HG02642 (cell line): ENCODE results near the gene NPIPB6.

Experiments
- ATAC-seq: cut with Tn5 transposase; IDR thresholded peaks from one replicate; pipeline ENCODE4 v1.9.1; 2021; ENCODE audit warnings: mild to moderate bottlenecking; ENCODE audit not compliant: unreplicated experiment, poor library complexity

NPIPB6 gene

DNA sequence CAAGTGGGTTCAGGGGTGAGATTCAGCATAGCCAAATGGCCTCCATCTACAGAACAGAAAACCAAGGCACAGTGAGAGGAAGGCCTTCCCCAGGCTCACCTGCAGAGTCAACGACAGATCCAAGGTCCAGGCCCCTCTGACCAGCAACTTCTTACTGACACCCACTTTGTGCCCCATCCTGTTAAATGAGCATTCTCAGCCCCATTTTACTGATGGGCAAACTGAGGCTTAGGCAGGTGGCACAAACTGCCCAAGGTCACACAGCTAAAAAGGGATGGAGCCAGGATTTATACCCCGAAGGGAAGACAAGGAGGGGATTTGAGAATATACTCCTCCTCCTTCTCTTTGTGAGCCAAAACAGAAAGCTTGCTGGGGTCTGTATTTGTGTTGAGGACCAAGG is 61.7 kb downstream of the NPIPB6 start:
- no peak for ATAC-seq

GRCh38 chr16:28301154-28301553 is 62.2 kb downstream of the NPIPB6 start:
- no peak for ATAC-seq

DNA sequence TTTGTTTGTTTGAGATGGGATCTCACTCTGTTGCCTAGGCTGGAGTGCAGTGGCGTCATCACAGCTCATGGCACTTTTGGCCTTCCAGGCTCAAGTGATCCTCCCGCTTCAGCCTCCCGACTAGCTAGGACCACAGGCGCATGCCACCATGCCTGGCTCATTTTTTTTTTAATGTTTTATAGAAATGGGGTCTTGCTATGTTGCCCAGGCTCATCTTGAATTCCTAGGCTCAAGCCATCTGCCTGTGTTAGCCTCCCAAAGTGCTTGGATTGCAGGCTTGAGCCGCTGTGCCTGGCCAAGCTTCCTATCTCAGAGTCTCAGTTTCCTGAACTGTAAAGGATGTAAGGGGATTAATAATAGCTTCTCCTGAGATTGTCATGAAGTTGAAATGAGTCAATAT is 63.0 kb downstream of the NPIPB6 start:
- ATAC-seq = no peak

GRCh38 chr16:28298511-28298878 is 64.8 kb downstream of the NPIPB6 start:
- ATAC-seq = no peak

DNA sequence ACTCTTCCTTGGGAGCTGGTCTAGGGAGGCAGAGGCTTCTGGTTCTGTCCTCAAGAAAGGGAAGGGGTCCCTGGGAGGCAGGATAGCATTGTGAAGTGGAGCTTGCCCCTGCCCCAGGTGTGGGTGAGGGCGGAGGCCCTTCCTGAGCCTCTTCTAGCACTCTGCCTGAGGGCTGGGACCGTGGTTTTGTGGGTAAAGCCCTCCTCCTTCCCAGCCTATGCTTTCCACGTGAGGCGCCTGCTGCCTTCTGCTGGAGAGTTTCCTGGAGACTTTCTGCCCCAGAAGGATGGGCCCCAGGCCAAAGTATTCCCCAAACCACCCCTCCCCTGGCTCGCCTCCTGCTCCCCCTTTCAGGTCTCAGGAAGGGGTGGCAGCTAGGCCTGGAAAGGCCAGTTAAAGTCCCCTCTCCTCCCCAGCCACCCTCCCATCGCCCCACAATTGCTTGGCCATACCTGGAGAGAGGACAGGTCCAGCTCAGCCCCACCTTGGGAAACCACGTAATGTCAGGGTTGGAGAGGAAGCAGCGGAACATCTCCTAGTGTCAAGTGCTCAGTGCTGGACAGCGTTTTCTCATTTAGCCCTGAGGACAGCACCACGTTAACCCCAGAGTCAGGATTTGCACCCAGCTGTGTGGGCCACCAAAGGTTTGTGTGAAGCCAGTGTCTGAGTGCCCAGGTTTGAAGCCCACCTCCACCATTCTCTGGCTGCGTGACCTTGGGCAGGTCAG is 65.4 kb downstream of the NPIPB6 start:
- ATAC-seq = no peak

- no peak for ATAC-seq
These were observed 66.0 kb downstream of the NPIPB6 start for GRCh38 chr16:28297308-28297707.

DNA sequence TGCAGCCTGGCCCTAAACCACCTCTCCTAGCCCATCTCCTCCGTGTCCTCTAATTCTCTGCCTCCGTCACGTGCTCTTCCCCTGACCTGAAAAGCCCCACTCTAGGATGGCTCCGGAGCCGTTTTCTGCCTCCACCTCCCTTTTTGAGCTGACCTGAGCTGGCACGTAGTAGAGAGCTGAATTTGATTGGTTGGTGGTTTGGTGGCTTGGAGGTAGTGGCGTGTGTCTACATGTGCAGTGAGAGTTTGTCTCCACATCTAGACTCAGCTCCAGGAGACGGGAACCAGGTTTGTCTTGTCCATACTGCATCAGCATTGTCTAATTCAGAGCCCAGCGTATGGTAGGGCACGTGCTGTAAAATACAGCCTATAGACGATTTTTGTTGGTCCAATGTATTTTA is 68.0 kb downstream of the NPIPB6 start:
- ATAC-seq = no peak

DNA sequence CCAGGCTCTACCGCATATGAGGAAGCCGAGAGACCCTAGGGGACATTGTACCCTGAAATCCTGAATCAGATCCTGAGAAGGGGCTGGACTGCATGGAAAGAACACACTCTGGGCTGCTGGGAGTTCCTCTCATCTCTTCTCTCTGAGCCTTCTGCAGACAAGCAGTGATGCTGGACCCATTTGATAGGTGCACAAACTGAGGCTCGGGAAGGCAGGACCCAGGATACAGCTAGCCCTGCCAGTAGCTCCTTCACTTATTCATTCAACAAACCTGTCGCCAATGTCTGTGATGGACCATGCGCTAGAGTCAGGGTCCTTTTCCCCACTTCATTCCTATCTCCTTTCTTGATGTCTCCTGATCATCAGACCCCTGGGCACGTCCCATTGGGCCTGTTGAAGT is 69.1 kb downstream of the NPIPB6 start:
- ATAC-seq = no peak

DNA sequence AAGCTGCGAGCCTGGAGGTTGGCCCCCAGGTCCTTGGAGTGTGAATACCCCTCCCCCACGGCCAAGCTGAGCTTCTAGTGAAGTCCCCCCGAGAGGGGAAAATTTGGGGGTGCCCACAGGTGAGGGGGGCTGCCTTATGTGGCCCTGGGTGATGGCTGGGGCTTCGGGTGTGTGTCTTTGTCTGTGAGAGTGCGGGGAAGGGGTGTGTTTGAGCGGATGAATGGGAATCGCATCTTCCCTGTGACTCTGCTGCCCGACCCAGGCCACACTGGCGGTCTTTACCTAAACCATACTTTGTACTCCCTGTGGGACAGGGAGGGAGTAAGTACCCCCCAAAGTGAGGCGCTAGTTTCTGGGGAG is 69.7 kb downstream of the NPIPB6 start:
- no peak for ATAC-seq

DNA sequence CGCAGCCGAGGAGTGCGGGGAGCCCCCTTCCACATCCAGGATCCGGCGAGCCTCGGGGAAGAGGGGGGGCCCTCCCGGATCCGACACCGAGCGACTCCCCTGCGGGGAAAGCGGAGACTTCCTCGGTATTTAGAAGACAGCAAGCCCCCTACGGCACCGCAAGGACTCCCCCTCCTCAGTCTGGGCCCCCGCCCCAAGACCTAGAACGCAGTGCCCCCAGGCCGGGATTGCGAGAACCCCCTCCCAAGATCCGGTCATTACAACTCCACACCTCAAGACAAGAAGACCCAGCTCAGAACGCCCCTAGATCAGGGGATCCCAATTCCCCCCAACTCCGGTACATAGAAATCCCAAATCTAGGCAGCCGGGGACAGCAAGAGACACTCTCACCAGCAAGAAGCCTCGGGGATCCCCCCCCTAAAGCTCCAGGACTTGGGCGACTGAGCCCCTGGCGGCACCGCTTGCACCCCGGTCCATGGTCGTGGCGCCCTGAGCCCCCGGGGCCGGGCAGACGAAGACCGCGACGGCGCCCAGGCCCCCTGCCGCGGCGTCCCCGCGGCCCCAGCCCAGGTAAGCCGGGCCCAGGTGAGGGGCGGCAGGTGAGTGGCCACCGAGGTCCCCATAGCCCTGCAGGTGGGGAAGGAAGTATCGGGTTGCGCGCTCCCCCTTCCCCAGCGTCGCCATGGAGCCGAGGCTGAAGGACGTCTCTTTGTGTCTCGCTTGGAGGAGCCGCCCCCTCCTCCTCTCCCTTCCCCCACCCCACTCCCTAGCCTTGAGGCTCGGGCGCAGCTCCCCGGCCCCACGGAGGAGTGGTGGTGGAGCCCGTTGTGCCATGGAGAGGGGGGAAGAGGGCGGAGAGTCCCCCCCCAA is 70.3 kb downstream of the NPIPB6 start:
- ATAC-seq = no peak
